Stimulated activated CD4-positive, alpha-beta T cell treated with anti-CD3 and anti-CD28 coated beads, Interleukin-2, amount 100 ng/mL, for 4 hours (primary cell): Measurements from ENCODE around the gene FAM24B.
A peak's percentile ranks its signal among the peaks of the same experiment; 100 is the strongest.
"Not testable (repeated sequence)": the region's sequence is repeated elsewhere in the genome, so short reads cannot be mapped to it uniquely, and the experiment has no call there.

Experiments
- DNase-seq: peaks from one replicate; pipeline ENCODE4 v3.0.0-alpha.2; 2020; ENCODE audit warnings: low read depth

FAM24B gene, protein sequence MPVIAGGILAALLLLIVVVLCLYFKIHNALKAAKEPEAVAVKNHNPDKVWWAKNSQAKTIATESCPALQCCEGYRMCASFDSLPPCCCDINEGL

DNA sequence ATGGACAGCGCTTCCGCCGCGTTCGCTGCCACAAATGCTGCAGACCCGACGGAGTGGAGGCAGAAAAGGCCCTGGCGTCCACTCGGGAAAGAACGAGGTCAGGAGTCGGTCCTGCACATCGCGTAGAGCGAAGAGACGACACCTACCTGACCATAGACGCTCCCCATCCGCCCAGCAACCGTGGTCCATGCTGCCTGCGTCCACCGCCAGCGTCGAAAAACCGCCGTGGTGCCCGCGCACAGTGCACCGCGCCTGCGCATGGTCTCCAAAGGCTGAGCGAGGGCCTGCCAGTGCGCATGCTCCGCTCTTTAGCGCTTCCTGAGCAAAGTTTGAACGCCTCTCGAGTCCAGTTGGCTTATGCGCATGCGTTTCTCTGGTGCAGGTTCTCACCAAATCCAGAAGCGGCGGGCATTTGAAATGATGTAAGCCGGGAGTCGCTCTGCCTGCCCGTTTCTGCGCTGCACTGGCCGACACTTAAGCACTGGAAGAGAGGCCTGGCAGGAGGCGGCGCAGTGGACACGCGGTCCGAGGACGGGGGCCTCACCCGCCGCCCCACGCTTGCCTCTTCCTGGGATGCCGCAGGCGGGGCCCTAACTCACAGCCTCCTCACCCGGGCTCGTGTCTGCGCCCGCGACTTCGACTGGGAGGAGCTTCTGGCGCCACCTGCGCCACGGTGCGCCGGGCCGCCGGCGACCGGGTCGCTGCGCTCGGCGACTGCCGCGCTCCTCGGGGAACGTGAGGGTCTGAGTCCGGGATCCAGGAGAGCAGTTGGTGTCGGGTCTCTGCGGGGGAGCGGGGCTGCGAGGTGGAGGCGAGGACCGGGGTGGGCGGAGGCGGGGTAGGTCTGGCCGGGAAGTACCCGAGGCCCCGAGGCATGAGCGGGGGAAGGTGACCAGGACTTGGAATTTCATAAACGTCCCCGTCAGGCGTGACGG is at the start of gene FAM24B:
Gene FAM24B (minus strand): TSS at position 243 of the 935 bp plus-strand sequence. CDS start 29,066 bp downstream, outside the sequence.
- DNase-seq: peak; percentile 95

GRCh38 chr10:122915700-122916099 is 36.3 kb upstream of the FAM24B start:
- no peak for DNase-seq

GRCh38 chr10:122911889-122912484 is 32.6 kb upstream of the FAM24B start:
- peak; percentile 5 for DNase-seq

DNA sequence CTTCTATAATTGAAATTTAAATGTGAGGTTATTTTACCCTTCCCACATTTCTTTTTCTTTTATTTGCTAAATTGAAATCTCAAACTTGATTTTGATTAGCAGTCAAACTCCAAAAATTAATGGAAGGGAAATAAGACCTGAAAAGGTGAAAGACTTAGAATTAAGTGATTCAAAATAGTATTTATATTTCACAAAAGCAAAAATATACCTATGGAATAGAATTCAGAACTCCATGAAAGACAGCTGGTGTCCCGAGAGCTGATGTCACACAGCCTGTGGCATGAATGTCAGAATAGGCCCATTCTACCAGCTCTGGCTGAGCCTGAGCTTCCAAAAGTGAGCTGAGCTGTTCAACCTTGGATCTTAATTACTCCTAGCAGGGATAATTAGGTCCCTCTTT is 30.9 kb upstream of the FAM24B start, which contains the start of gene FAM24A:
Gene FAM24A (plus strand): TSS at position 301 of the 400 bp plus-strand sequence. CDS start 1,025 bp downstream, outside the sequence.
- DNase-seq: no peak

DNA sequence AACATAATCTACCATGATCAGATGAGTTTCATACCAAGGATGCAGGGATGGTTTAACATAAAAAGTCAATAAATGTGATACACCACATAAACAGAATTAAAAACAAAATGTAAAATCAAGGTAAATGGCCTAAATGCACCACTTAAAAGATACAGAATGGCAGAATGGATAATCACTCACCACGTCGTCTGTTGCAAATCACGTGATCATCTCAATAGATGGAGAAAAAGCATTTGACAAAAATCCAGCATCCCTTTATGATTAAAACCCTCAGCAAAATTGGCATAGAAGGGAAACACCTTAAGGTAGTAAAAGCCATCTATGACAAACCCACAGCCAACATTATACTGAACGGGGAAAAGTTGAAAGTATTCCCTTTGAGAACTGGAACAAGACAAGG is 24.5 kb upstream of the FAM24B start:
- DNase-seq: not testable (repeated sequence)

DNA sequence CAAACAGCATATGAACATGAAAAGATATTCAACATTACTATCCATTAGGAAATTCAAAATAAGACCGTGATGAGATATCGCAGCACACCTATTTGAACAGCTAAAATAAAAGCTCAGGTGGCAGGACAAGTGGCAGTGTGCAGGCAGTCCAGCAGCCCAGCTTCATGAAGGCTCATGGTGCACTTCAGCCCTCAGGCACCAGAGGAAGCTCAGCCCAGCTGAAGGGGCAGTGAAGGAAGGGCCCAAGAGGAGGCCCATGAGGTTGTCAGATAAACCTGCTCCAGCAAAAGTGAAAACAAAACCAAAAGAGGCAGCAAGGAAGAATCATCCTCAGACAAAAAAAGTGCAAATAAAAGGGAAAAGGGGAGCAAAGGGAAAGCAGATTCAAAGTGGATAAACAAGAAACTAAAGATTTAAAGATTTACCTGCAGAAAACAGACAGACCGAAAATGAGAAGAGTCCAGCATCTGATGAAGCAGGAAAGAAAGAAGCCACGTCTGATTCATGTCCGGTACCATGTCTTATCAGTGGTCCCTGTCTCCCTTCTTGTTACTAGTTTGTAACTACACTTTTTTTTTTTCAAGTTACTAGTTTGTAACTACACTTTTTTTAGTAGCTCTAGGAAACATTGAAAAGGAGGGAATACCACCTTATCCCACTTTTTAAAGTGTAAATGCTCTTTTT is 15.0 kb upstream of the FAM24B start:
- DNase-seq: no peak

DNA sequence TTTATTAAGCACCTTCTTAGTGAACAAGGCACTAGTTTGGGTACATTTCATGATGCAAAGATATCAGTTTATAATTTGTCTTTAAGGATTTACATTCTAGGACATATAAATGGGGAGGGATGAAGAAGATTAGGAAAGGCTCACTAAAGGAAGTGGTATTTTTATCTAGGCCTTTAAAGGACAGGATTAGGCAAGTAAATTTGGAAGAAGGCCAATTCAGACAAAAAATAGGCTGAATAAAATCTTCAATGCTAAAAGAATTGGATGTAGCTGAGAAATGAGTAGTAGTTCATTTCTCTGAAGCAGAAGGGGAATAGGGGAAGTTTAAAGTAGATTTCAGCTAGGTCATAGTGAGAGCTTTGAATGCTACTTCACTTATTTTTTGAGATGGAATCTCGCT is 4.8 kb upstream of the FAM24B start:
- DNase-seq: no peak

GRCh38 chr10:122882766-122883165 is 3.4 kb upstream of the FAM24B start:
- no peak for DNase-seq

DNA sequence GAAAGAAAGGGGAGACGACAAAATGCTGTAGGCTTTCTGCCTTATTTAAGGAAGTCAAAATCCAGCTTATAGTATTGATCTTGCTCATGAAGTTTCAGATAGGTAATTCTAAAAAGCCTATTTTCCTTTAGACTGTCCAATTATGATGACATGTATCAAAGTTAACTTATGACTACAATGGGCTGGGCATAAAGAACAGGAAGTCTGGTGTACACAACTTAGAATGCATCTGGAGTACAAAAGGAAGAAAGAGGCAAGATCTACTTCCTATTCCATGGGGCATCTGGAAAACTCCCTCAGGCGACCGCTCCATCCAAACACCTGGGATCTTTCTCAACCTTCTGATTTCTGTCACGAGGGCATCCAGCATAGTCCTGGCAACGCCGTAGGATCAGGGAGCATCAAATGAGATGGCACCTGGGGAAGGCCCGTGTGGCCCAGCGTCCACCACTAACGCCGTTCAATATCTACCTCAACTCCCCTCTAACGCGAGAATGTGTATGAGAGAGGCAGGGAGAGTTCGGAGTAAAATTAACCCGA is 512 bp downstream of the FAM24B start:
- DNase-seq: no peak

GRCh38 chr10:122877264-122877663 is 2.1 kb downstream of the FAM24B start:
- no peak for DNase-seq

DNA sequence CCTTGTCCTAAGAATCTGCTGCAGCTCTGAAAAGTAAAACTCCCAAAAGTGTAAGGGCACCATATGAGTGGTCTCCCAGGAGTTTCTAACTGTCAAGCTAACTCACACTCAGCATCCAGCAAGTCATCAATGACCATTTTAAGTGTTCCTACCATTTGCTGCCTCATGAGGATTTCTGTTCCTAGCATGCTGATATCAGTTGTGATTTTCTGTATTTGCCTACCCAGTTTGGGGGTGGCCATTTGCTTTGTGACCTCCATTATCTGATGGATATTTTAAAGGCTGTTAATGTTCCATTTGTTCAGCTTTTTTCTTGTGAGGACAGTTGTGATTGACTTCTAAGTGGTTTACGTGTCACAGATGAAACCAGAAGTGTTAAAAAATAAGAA is 2.9 kb downstream of the FAM24B start:
- no peak for DNase-seq

- DNase-seq: no peak
Observed at GRCh38 chr10:122875843-122876466, 3.4 kb downstream of the FAM24B start.

GRCh38 chr10:122871947-122872346 is 7.4 kb downstream of the FAM24B start:
- DNase-seq: not testable (repeated sequence)

DNA sequence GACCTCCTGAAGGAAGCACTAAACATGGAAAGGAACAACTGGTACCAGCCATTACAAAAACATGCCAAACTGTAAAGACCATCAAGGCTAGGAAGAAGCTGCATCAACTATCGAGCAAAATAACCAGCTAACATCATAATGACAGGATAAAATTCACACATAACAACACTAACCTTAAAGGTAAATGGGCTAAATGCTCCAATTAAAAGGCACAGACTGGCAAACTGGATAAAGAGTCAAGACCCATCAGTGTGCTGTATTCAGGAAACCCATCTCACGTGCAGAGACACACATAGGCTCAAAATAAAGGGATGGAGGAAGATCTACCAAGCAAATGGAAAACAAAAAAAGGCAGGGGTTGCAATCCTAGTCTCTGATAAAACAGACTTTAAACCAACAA is 10.6 kb downstream of the FAM24B start:
- not testable (repeated sequence) for DNase-seq

DNA sequence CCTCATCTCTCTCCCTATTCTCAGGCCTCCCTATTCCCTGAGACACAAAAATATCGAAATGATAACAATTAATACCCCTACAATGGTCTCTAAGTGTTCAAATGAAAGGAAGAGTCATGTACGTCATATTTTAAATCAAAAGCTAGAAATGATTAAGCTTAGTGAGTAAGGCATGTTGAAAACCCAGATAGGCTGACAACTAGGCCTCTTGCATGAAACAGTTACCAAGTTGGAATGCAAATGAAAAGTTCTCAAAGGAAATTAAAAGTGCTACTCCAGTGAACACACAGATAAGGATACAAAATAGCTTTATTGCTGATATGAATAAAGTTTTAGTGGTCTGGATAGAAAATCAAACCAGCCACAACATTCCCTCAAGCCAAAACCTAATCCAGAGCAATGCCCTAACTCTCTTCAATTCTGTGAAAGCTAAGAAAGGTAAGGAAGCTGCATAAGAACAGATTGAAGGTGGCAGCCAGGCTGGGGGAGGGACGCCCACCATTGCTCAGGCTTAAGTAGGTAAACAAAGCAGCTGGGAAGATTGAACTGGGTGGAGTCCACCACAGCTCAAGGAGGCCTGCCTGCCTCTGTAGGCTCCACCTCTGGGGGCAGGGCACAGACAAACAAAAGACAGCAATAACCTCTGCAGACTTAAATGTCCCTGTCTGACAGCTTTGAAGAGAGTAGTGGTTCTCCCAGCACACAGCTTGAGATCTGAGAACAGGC is 12.5 kb downstream of the FAM24B start:
- DNase-seq: not testable (repeated sequence)

DNA sequence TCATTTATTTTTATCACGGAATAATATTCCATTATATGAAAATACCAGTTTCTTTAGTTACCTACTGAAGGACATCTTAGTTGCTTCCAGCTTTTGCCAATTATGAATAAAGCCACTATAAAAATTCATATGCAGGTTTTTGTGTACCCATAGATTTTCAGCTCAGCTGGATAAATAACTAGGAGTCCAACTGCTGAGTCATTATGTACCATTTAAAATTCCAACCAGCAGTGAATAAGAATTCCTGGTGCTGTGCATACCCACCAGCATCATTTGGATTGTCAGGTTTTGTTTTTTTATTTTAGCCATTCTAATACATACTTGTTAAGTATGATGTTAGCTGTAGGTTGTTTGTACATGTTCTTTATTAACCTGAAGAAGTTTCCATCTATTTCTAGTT is 14.5 kb downstream of the FAM24B start:
- DNase-seq: no peak

GRCh38 chr10:122864194-122864592 is 15.2 kb downstream of the FAM24B start:
- no peak for DNase-seq

DNA sequence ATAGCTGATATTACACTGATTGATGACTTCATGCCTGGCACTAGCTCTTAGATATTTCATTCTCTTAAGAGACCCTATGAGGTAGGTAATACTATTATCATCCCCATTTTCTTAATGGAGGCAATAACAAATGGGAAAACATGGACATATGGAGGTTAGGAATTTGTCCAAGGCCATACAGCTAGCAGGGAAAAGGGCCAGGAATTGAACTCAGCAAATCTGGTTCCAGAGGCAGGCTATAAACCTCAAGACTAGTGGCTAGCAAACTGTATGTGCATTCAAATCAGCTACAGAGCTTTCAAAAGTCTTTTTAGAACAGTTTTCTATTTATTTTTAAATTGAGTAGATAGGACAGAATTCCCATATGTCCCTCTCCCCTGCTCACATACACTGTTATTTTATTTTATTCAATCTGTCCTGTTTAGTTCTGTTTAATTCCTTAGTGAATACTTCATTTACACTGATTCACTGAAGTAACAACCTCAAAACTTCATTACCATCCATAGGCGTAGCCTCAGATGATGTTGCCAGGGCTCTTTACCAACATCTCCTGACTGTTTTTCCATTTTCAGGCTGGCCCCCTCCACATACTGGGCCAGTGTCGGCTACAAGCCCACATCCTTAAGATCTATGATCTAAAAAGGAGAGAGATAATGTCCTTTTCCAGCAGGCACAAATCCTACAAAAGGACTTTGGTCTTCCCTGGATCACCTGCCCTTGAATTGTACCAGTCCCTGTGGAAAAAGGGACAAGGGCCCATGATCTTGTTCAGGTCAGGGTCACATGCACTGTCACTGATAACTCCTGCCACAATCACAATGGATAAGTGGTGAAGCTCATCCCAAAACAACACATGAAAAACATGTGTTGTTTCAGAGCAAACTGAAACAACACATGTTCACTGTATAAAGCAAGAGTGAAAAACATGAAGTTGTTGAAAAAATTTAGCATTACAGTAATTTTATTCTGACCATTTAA is 15.9 kb downstream of the FAM24B start:
- DNase-seq: no peak

GRCh38 chr10:122861711-122862161 is 17.6 kb downstream of the FAM24B start:
- DNase-seq: no peak

- DNase-seq: no peak
Observed at GRCh38 chr10:122859527-122859926, 19.9 kb downstream of the FAM24B start.
